ENCODE results near the gene CNPY1.
"Not testable (repeated sequence)": the region's sequence is repeated elsewhere in the genome, so short reads cannot be mapped to it uniquely, and the experiment has no call there.

The CNPY1 gene

DNA sequence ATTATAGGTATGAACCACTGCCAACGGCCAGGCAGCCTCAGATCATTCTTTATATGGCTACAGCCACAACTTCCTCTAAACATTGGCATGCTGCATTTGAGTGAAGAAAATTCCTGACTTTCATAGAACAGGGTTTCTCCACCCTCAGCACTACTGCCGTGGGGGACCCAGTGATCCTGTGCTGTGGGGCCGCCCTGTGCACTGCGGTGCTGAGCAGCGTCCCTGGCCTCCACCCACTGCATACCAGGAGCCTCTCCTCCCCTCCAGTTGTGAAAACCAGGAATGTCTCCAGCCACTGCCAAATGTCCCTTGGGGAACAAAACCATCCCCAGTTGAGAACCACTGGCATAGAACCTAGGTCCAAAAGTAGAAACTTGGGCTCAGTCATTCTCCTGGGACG lies 15.8 kb downstream of the CNPY1 start:
- DNase-seq, result no peak

DNA sequence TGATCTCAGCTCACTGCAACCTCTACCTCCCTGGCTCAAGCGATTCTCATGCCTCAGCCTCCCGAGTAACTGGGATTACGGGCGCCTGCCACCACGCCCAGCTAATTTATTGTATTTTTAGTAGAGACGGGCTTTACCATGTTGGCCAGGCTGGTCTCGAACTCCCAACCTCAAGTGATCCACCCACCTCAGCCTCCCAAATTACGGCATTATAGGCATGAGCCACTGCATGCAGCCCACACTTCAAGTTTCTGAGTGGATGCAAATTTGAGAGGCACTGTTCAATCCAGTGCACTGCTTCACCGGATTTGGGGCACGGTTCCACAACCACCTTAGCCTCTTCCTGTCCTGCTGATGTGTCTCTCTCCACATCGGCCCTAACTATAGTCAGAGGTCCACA lies 16.5 kb downstream of the CNPY1 start:
- no peak for DNase-seq

DNA sequence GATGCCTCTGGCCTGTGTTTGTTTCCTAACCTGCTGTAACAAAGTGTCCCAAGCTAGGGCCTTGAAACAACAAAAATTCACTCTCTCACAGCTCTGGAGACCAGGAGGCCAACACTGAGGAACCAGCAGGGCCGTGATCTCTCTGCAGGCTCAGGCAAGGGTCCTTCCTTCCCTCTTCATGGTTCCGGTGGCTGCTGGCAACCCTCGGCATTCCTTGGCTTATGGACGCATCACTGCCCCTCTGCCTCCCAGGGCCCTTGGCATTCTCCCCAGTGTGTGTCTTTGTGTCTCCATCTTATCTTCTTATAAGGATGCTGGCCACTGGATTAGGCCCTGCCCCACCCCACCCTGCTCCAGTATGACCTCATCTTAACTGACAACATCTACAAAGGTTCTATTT lies 17.0 kb downstream of the CNPY1 start:
- no peak for DNase-seq

GRCh38 chr7:155527664-155528063 lies 18.7 kb downstream of the CNPY1 start:
- DNase-seq, result no peak

GRCh38 chr7:155526225-155526624 lies 20.1 kb downstream of the CNPY1 start:
- no peak for DNase-seq

DNA sequence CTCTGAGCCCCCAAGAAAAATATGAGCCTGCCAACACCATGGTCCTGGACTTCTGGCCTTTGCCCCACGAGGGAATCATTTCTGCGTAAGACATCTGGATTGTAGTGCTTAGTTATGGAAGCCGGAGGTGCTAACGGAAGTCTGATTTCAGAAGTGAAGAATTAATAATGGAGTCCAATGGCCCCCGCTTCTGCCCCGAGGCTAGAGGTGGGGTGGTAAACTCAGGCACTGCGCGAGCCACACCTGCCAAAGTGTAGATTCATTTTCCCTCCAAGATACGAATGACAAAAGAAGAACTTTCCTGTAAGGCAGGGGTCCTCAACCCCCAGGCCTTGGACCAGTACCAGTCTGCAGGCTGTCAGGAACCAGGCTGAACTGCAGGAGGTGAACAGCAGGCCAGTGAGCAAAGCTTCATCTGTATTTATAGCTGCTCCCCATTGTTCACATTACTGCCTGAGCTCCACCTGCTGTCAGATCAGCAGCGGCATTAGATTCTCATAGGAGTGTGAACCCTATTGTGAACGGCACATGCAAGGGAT lies 22.3 kb downstream of the CNPY1 start:
- DNase-seq, result no peak

DNA sequence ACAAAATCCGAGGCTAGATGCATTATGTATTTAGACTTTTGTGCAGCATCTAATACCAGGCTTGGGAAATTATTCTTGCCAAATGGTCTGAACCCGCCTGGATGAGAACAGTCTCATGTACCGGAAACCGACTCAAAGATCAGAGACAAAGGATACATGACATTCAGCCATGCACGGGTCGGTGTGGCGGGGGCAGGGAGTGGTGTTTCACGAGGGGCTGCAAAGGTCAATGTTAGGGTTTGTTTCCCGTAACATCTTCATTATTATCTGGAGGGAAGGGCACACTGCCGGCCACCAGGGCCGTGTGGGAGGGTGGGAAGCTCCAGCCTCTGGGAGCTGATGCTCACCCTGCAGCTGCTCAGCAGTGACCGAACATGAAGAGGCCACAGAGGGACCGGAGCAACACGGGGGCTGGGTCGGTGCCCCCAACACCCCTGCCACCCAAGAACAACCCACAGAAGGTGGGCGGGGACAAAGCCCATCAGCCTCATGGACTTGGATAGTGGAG lies 23.1 kb downstream of the CNPY1 start:
- no peak for DNase-seq

DNA sequence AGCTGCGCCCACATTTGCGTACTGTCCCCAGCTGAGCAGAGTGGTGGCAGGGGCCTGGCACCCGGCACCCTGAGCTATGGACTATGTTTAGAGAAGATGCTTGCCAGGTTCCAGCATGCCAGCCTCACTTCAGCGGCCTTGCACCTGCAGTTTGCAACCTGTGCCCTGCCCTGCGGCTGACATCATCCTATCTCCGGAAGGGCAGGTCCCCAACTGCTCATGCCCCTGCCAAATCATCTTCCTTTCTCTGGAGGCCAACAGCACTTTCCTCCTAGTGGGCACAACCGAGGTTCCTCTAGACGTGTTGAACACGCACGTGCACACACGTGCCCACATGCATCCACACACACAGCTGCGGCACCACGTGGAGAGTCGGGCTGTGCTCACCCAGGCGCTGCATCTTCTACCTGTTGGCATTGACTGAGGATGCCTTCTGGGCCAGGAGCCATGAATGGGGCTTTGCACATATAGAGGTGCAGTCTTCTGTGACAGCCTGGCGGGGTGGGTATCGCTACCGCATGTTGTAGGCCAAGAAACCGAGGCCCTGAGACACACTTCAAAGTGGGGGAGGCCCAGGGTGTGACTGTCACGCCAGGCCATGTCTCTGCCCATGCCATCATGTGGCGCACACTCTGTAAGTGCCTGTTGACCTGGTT lies 24.5 kb downstream of the CNPY1 start:
- DNase-seq, result no peak

DNA sequence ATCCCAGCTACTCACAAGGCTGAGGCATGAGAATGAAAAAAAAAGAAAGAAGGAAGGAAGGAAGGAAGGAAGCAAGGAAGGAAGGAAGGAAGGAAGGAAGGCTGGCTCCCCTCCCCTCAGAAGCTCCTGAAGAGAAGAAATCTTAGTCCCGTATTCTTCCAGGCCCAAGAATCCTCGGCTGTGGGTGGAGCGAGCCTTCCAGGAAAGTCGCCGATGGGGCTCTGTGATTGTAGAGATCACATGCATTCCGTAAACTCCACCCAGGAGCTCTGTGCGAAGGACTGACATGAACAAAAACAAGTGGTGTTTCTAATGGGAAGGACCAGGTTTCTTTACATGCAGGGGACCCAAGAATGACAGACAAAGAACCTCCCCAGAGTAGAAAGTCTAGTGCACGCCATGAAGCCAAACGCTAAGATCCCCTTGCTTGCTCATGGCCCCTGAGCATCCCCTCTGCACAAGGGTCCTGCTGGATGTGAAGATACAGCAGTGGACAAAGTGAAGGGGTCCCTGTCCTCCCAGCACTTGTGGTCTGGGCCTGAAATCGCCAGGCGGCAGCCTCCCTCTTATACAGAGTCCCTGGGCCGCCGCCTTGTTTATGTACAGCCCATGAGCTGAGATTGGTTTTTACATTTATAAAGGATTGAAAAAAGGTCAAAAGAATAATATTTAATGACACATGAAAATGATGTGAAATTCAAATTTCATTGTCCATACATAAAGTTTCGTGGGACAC lies 25.2 kb downstream of the CNPY1 start:
- no peak for DNase-seq

DNA sequence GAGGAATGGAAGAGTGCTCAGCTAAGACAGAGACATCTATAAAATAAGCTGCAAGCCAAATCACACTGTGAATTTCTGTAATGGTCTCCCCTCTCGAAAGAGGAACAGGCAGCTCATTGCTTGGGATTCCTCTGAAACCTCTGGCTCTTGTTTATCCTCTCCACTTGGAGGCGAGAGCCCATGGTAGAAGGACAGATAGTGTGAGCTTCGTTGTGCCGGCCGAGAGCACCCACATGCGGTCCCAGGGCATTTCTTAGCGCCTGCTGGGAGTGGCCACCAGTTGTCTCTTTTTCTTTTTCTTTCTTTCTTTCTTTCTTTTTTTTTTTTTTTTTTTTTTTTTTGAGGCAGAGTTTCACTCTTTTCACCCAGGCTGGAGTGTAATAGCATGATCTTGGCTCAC lies 26.2 kb downstream of the CNPY1 start:
- no peak for DNase-seq

- not testable (repeated sequence) for DNase-seq
Measured at GRCh38 chr7:155519358-155519757, 27.0 kb downstream of the CNPY1 start.

DNA sequence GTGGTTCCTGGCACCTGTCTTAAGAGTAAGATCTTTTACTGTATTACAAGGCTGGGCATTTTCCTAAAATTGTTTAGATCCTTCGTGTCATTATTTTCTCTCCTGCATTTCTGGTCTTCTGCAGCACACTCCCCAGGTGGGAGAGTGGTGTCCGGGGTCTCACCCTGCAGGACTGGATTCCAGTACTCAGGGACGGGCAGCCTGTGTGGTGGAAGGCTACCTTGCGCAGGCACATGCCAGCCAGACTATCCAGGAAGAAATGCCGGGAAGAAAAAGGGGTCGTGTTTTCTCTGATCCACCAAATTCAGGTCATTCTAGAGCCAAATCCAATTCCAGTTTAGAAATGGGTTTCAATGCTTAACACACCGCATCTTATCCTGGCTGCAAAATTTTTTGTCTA lies 27.7 kb downstream of the CNPY1 start:
- DNase-seq, result no peak

GRCh38 chr7:155517969-155518368 lies 28.4 kb downstream of the CNPY1 start:
- DNase-seq, result no peak

DNA sequence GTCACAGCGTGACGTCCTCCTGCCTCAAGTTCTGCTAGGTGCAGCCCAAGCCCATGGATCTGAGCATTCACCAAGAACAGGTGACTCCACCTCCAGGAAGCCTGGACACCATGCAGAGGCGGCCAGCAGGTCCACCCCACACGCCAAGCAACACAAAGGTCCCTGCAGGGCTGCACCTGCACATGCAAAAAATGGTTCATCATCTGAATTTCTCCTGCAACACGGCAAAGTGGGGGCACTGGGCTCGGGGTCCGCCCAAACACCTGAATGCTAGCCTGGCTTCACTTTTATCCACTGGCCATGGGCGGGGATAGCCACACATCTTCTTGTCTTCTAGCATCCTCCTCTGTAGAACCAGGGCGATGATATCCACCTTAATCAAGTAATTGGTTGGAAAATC lies 28.9 kb downstream of the CNPY1 start:
- no peak for DNase-seq

- no peak for DNase-seq
Measured at GRCh38 chr7:155516466-155516865, 29.9 kb downstream of the CNPY1 start.

GRCh38 chr7:155515318-155515717 lies 31.0 kb downstream of the CNPY1 start:
- no peak for DNase-seq

- no peak for DNase-seq
Measured at GRCh38 chr7:155514296-155514695, 32.1 kb downstream of the CNPY1 start.

- DNase-seq, result no peak
Measured at GRCh38 chr7:155513543-155514285, 32.6 kb downstream of the CNPY1 start.

DNA sequence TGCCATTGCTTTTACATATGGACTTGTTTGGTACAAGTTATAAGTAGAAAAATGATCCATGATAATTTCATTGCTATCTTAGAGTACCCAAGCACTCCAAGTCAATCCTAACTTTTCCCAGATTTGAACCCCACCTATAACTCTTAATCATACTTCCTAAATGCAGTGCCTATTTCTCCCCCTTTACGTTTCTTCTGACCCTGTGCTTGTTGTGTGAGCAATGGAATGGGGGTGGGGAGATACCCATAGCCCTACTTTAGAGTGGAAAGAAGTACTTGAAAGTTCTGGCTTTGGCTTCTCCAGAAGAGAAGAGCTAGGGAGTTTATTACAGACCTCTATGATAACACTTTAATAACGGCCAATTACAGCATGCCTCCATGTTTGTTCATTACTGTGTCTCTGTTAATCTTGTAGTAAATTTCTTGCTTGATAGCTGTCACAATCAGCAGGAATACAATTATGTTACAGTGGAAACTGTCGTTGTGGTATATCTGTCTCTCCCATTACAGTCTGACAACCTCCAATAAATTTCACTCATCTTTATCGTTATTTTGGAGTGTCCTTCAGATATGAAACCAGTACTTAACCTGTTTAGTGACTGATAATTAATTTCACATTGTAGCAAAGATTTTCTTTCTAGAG lies 34.0 kb downstream of the CNPY1 start:
- DNase-seq, result no peak

DNA sequence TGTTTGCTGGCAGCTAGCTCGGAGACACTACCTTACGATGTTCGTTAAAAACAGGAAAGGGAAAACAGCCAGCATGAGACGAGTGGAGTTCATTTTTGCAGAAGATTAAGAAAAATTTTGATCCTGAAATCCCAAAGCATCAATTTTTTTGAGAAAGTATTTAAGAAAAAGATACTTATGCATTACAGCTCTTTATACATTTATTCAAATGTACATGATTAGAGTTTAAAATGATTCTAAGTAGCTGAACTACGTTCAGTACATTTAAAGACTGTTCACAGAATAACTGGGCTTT lies 34.7 kb downstream of the CNPY1 start:
- no peak for DNase-seq

DNA sequence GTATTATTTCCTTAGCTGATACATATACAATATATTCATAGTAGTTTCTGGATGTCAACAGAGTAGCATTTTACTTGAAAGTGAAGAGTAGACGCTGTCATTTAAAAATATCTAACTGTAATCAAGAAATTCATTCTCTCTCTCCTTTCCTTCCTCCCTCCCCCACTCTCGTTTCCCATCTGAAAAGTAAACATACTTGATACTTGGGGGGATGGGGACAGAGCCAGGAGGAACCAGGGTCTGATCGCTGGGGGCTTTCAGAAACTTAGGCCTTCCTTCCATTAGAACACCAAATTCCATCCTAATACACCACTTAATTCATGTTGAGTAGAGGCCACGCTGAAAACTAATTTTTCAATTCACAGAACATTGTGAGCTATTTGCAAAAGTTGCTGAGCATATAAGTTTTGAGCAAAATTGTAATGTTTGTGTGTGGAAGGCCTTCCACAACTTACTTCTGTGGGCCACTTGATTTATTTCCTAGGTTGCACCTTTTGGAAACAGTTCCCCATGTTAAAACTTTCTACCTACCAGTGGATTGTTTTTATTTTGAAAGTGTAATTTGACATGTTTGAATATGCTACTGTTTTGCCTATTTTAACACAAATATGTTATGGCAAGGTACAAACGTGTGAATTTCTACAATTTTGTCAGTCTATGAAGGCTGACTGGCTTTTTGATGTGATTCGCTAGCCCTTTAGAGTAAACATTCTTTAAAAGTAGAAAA lies 35.2 kb downstream of the CNPY1 start:
- DNase-seq, result no peak

- DNase-seq, result no peak
Measured at GRCh38 chr7:155509725-155510551, 36.4 kb downstream of the CNPY1 start.

All from activated naive CD4-positive, alpha-beta T cell treated with Interleukin-2 at 50 U/mL for 16 hours (primary cell).